ENCODE measurements around the gene CRIP1.

CRIP1 gene

DNA sequence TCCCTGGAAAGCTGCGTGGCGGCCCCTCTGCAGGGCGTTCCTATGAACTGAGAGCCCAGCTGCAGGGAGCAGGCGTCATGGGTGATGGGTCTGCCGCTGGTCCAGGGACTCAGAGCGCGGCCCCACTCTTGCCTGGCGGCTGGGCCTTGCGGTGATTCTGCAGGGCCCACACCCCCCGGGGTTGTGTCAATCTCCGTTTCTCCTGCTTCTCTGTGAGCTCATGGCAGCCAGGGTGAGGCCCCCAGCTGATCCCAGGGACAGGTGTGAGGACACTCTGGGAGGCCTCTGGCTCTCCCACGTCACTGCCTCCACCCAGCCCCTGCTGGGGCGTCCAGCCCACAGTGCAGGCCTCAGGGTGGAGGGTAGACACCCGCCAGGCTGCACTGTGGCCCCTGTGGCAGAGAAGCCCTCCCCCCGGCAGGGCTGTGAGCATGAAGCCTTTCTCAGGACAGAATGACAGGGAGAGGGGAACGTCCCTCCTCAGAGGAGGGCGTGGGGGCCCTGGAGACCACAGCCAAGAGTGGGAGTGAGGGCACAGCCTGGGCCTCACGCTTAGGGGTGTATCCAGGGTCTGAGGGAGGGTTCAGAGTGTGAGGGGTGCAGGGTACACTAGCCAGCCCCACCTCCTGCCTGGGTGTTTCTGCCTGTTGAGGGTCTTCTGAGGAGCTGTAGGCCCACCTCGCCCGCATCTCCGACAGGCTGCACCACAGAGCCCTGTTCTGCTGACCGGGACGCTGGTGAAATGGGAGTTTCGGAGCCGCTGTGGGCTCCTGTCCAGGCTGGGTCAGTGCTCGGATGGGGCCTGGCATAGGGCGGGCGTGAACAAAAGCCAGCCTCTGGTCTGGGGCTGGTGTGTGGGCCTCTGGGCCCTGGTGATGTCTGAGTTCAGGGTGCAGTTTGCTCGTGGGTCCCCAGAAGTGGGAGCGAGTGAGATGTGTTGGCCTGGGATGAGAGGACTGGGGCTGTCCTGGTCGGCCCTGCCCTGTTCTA is 38.7 kb upstream of the CRIP1 start:
- TF ChIP-seq, protein P1, sequence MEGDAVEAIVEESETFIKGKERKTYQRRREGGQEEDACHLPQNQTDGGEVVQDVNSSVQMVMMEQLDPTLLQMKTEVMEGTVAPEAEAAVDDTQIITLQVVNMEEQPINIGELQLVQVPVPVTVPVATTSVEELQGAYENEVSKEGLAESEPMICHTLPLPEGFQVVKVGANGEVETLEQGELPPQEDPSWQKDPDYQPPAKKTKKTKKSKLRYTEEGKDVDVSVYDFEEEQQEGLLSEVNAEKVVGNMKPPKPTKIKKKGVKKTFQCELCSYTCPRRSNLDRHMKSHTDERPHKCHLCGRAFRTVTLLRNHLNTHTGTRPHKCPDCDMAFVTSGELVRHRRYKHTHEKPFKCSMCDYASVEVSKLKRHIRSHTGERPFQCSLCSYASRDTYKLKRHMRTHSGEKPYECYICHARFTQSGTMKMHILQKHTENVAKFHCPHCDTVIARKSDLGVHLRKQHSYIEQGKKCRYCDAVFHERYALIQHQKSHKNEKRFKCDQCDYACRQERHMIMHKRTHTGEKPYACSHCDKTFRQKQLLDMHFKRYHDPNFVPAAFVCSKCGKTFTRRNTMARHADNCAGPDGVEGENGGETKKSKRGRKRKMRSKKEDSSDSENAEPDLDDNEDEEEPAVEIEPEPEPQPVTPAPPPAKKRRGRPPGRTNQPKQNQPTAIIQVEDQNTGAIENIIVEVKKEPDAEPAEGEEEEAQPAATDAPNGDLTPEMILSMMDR (IDR thresholded peaks at IDR 0.05; ENCODE audit: low read depth, low read length) = no peak

DNA sequence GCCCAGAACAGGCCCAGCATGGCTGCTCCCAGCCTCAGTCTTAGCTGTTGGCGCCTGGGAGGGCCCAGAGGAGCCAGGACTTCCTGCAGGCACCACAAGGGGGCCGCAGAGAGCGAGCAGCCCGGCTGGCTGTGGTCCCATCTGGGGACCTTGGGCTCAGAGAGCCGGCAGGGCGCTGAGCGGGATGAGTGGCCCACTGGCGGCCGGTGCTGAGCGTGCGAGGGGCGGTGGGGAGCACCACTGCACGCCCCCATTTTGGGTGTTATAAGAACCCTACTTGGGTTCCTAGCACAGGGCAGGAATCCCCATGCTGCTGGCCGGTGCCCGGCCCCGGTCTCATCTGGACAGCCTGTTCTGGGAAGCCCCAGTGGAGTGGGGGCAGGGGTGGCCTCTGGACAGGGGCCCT is 38.0 kb upstream of the CRIP1 start:
- TF ChIP-seq, protein P1 (IDR thresholded peaks at IDR 0.05; ENCODE audit: low read depth, low read length) = peak; percentile 84
- no peak overlapping the region for H3K4me3 ChIP-seq (ENCODE audit: low read depth, low read length)

More for the DNA sequence above, 38.7 kb upstream of the CRIP1 start:
- no peak overlapping the region for H3K4me3 ChIP-seq (ENCODE audit: low read depth, low read length)

DNA sequence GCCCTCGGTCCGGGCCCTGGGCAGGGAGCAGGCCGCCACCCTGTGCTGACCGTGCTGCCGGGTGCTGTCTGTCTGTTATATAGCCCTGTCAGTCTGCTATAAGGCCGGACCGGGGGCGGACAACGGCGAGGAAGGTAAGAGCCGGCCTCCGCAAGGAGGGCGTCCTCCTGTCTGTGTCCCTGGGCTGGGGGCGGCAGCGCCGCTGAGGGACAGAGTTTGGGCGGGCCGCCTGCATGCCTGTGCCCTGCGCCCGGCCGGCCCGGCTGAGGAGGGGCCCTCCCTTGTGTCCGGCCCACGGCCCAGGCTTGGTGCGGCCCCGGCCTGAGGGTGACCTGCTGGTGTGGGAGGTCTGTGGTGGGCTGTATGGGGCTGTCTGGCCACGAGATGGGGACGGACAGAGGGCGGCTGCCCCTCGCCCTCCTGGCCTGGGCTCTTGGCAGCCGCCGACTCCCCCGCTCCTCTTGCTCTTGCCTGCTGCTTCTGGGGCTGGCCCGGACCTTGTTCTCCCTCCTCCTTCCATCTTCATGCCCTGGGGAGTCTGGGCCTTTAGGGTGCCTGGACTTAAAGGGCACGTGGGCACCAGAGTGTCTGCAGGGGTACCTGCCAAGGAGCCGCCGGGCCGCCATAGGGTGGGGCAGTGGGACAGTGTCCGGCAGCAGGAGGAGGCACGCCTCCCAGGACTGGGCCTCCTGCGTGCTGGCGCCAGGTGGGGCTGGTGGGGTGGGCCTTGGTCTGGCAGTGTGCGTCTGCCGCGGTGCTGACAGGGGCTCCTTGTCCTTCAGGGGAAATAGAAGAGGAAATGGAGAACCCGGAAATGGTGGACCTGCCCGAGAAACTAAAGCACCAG is 37.2 kb upstream of the CRIP1 start:
- H3K4me3 ChIP-seq (ENCODE audit: low read depth, low read length) = no peak overlapping the region
- TF ChIP-seq, protein P1 (IDR thresholded peaks at IDR 0.05; ENCODE audit: low read depth, low read length) = no peak

DNA sequence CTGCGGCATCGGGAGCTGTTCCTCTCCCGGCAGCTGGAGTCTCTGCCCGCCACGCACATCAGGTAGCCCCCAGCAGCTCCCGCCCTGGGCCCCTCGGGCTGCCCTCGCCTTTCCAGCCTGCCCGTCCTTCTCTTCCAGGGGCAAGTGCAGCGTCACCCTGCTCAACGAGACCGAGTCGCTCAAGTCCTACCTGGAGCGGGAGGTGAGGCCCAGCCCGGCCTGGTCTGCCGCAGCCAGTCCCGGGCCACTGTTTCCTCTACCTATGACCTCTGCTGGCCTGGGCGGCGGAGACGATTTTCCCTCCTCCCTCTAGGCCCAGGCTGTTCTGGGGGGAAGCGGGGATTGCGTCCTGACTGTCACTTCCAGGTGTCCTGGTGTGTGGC is 36.6 kb upstream of the CRIP1 start:
- TF ChIP-seq, protein P1 (IDR thresholded peaks at IDR 0.05; ENCODE audit: low read depth, low read length) = no peak
- no peak overlapping the region for H3K4me3 ChIP-seq (ENCODE audit: low read depth, low read length)

DNA sequence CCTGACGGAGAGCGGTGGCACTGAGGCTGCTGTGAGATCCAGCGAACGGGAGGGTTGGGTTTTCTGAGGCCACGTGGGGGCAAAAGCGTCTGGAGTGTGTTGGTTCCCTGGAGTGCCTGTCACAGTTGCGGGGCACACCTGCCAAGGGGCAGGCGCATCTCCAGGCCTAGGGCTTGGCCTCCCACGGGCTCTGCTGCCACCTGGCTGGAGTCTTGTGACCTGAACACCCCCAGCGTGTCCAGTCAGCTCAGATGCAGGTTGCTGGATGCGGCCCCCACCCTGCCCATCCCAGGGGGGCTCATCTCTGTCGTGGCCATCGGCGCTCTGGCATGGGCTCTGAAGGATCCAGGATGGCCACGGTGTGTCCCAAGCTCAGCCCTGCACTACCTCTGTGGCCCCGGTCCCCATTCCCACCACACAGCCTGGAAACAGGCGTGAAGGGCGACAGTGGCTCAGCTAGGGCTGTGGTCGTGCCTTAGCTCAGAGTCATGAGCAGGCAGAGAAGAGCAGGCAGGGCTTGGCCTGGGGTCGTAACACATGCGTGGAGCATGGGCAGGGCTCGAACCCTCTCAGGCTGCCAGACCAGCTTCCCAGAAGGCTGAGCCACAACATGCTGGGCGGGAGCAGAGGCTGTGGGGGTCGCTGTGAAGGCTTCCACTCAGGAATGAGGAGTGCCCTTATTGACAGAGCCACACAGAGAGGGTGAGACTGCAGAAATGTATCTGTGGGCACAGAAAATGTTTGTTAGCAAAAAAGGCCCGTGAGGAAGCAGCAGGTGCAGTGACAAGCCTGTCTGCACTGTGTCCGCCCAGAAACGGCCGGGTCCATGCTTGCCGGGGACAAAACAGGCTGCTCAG is 35.6 kb upstream of the CRIP1 start:
- H3K4me3 ChIP-seq (ENCODE audit: low read depth, low read length) = no peak overlapping the region
- TF ChIP-seq, protein P1 (IDR thresholded peaks at IDR 0.05; ENCODE audit: low read depth, low read length) = no peak

DNA sequence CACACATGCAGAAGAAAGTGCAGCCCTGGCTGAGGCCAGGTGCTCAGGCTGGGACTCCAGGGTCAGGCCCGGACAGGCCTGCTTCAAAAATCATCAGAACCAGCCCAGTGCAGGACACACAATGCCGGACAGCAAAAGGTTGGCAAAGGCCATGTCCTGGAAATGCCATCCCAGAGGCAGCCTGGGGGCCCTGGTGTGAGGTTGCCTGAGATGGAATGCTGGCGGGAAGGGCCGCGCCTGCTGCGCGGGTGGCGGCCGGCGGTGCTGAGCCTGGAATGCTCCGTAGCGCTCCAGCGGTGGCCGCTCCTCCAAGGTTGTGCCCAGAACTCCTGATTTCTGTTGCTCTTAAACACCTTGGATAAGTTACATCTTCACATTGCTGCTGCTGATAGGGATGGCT is 33.7 kb upstream of the CRIP1 start:
- no peak overlapping the region for H3K4me3 ChIP-seq (ENCODE audit: low read depth, low read length)
- TF ChIP-seq, protein P1 (IDR thresholded peaks at IDR 0.05; ENCODE audit: low read depth, low read length) = no peak
